Neural progenitor cell (in vitro differentiated cells): ENCODE results near the gene PADI2.

Experiments
- CTCF ChIP-seq: fragments of 200-600 bp; sonication (generic); IDR thresholded peaks from 2 replicates; pipeline ENCODE4 v1.5.1; 2017; ENCODE audit warnings: antibody characterized with exemption, mild to moderate bottlenecking
- EZH2 ChIP-seq: fragments of 200-600 bp; sonication (generic); IDR thresholded peaks from 2 replicates; pipeline ENCODE4 v1.6.1; 2017; ENCODE audit warnings: antibody characterized with exemption, mild to moderate bottlenecking, moderate library complexity
- EZH2phosphoT487 ChIP-seq: fragments of 200-600 bp; sonication (generic); IDR thresholded peaks from 2 replicates; pipeline ENCODE4 v1.6.1; 2017; ENCODE audit warnings: antibody characterized with exemption

DNA sequence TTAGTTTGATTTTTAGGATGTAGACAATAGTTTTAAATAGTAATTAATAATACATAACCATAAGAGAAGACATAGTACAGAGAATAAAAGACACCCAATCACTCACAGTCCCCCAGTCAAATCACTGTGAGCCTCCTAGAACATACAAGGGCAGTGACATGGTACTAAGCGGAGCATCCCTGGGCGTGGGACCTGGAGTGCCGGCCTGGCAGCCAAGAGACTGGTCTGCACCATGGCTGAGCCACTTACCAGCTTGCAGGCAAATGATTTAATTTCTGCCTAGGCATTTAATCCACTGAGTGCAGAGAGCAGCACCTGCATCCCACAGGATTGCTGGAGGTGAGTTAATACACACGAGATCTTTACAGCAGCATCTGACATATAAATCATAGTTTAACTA lies 85.8 kb downstream of the PADI2 start:
- TF ChIP-seq CTCF = no peak
- TF ChIP-seq EZH2 = no peak
- TF ChIP-seq EZH2phosphoT487 = no peak
